Measurements from ENCODE around the gene ABI2. TPM values are rescaled to one million over a fixed set of nuclear protein-coding genes. Genes with fewer than 3 reads are reported as not detected.

Gene ABI2
- total and polyA plus RNA-seq, 4 donors, result 5.4 to 10.5 (median 7.6) TPM

DNA sequence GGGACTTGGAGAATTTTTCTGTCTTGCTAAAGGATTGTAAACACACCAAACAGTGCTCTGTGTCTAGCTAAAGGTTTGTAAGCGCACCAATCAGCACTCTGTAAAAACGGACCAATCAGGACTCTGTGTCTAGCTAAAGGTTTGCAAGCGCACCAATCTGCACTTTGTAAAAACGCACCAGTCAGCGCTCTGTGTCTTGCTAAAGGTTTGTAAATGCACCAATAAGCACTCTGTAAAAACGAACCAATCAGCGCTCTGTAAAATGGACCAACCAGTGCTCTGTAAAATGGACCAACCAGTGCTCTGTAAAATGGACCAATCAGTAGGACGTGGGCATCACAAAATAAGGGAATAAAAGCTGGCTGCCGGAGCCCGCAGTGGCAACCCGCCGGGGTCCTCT is 16.5 kb downstream of the ABI2 start:
- H3K4me3 ChIP-seq (ENCODE audit: low read depth in 1 of 3, low read length in 3 of 3), result no peak overlapping the region
- H3K4me1 ChIP-seq (ENCODE audit: control insufficient read depth in 4 of 4, insufficient read depth in 4 of 4, low read length in 3 of 4), result no peaks in the 10 kb centered on the region
- H3K9ac ChIP-seq (ENCODE audit: low read depth in 1 of 2, low read length in 2 of 2), result no peak overlapping the region
- H3K27ac ChIP-seq (ENCODE audit: low read depth in 1 of 2, low read length in 2 of 2), result no peak overlapping the region
- peaks cover 0 to 3% (median 0%) of the 10 kb centered on the region in 4 donors for H3K36me3 ChIP-seq (ENCODE audit: control insufficient read depth in 4 of 4, insufficient read depth in 3 of 4, low read depth in 1 of 4, low read length in 3 of 4)
- H3K27me3 ChIP-seq (ENCODE audit: control insufficient read depth in 4 of 4, insufficient read depth in 4 of 4, low read length in 3 of 4), result no peaks in the 10 kb centered on the region
- 98% methylated on average over 12 of the region's 12 CpGs for WGBS
- H3K9me3 ChIP-seq (ENCODE audit: control insufficient read depth in 4 of 4, low read length in 3 of 4), result no peaks in the 10 kb centered on the region
- DNase-seq (ENCODE audit: low spot score), result no peak
- TF ChIP-seq FOXA1 (IDR thresholded peaks at IDR 0.05) (no peak), HNF4A (conservative IDR thresholded peaks at IDR 0.05) (no peak), YY1 (IDR thresholded peaks at IDR 0.05) (no peak), TAF1 (conservative IDR thresholded peaks at IDR 0.05) (no peak), NR2F2 (IDR thresholded peaks at IDR 0.05) (no peak), HNF4G (IDR thresholded peaks at IDR 0.05) (no peak), GABPA (IDR thresholded peaks at IDR 0.05 in 1 of 2, conservative IDR thresholded peaks at IDR 0.05 in 1 of 2) (no peak), FOXA2 (IDR thresholded peaks at IDR 0.05) (no peak), SP1 (IDR thresholded peaks at IDR 0.05) (no peak), JUND (IDR thresholded peaks at IDR 0.05) (no peak)
- TF ChIP-seq, protein P1, sequence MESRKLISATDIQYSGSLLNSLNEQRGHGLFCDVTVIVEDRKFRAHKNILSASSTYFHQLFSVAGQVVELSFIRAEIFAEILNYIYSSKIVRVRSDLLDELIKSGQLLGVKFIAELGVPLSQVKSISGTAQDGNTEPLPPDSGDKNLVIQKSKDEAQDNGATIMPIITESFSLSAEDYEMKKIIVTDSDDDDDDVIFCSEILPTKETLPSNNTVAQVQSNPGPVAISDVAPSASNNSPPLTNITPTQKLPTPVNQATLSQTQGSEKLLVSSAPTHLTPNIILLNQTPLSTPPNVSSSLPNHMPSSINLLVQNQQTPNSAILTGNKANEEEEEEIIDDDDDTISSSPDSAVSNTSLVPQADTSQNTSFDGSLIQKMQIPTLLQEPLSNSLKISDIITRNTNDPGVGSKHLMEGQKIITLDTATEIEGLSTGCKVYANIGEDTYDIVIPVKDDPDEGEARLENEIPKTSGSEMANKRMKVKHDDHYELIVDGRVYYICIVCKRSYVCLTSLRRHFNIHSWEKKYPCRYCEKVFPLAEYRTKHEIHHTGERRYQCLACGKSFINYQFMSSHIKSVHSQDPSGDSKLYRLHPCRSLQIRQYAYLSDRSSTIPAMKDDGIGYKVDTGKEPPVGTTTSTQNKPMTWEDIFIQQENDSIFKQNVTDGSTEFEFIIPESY (IDR thresholded peaks at IDR 0.05), result no peak
- TF ChIP-seq, protein P2, sequence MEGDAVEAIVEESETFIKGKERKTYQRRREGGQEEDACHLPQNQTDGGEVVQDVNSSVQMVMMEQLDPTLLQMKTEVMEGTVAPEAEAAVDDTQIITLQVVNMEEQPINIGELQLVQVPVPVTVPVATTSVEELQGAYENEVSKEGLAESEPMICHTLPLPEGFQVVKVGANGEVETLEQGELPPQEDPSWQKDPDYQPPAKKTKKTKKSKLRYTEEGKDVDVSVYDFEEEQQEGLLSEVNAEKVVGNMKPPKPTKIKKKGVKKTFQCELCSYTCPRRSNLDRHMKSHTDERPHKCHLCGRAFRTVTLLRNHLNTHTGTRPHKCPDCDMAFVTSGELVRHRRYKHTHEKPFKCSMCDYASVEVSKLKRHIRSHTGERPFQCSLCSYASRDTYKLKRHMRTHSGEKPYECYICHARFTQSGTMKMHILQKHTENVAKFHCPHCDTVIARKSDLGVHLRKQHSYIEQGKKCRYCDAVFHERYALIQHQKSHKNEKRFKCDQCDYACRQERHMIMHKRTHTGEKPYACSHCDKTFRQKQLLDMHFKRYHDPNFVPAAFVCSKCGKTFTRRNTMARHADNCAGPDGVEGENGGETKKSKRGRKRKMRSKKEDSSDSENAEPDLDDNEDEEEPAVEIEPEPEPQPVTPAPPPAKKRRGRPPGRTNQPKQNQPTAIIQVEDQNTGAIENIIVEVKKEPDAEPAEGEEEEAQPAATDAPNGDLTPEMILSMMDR (IDR thresholded peaks at IDR 0.05; ENCODE audit: low read depth, low read length, missing input control), result no peak

DNA sequence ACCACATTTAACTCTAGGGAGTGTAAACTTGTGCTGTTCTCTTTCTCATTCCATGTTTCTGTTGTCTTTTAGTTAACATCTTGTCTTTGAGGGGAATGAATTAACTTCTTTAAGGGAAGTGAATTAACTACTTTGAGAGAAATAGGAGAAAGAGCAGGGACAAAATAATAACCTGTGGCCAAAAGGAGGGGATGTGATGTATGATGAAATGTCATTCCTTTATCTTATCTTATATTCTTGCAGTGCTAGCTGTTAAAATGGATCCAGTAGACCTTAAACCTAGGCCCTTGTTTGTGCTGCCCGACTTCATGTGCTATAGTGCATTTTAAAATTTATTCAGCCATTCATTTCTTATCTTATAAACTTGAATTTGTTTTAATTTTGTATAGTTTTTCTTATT is 18.4 kb downstream of the ABI2 start:
- Histone ChIP-seq H3K27me3 (ENCODE audit: control insufficient read depth in 4 of 4, insufficient read depth in 4 of 4, low read length in 3 of 4) (no peaks in the 10 kb centered on the region), H3K4me3 (ENCODE audit: low read depth in 1 of 3, low read length in 3 of 3) (no peak overlapping the region), H3K36me3 (ENCODE audit: control insufficient read depth in 4 of 4, insufficient read depth in 3 of 4, low read depth in 1 of 4, low read length in 3 of 4) (peaks cover 0 to 3% (median 0%) of the 10 kb centered on the region in 4 donors), H3K27ac (ENCODE audit: low read depth in 1 of 2, low read length in 2 of 2) (no peak overlapping the region), H3K9me3 (ENCODE audit: control insufficient read depth in 4 of 4, low read length in 3 of 4) (no peaks in the 10 kb centered on the region), H3K4me1 (ENCODE audit: control insufficient read depth in 4 of 4, insufficient read depth in 4 of 4, low read length in 3 of 4) (no peaks in the 10 kb centered on the region), H3K9ac (ENCODE audit: low read depth in 1 of 2, low read length in 2 of 2) (no peak overlapping the region)
- WGBS, result 89% methylated on average over 1 of the region's 1 CpG
- TF ChIP-seq EGR1 (IDR thresholded peaks at IDR 0.05; ENCODE audit: low read depth in 2 of 2) (no peak), YY1 (IDR thresholded peaks at IDR 0.05) (no peak), FOXA2 (IDR thresholded peaks at IDR 0.05) (no peak), FOXA1 (IDR thresholded peaks at IDR 0.05) (no peak), NR2F2 (IDR thresholded peaks at IDR 0.05) (no peak), JUND (IDR thresholded peaks at IDR 0.05) (no peak), RXRA (IDR thresholded peaks at IDR 0.05) (no peak), GABPA (IDR thresholded peaks at IDR 0.05 in 1 of 2, conservative IDR thresholded peaks at IDR 0.05 in 1 of 2) (no peak), HNF4G (IDR thresholded peaks at IDR 0.05) (no peak), TAF1 (conservative IDR thresholded peaks at IDR 0.05) (no peak), RAD21 (IDR thresholded peaks at IDR 0.05) (no peak)
- TF ChIP-seq, protein P3, sequence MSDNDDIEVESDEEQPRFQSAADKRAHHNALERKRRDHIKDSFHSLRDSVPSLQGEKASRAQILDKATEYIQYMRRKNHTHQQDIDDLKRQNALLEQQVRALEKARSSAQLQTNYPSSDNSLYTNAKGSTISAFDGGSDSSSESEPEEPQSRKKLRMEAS (IDR thresholded peaks at IDR 0.05), result no peak
- TF ChIP-seq, protein P2 (IDR thresholded peaks at IDR 0.05; ENCODE audit: low read depth, low read length, missing input control), result no peak
- TF ChIP-seq, protein P4, sequence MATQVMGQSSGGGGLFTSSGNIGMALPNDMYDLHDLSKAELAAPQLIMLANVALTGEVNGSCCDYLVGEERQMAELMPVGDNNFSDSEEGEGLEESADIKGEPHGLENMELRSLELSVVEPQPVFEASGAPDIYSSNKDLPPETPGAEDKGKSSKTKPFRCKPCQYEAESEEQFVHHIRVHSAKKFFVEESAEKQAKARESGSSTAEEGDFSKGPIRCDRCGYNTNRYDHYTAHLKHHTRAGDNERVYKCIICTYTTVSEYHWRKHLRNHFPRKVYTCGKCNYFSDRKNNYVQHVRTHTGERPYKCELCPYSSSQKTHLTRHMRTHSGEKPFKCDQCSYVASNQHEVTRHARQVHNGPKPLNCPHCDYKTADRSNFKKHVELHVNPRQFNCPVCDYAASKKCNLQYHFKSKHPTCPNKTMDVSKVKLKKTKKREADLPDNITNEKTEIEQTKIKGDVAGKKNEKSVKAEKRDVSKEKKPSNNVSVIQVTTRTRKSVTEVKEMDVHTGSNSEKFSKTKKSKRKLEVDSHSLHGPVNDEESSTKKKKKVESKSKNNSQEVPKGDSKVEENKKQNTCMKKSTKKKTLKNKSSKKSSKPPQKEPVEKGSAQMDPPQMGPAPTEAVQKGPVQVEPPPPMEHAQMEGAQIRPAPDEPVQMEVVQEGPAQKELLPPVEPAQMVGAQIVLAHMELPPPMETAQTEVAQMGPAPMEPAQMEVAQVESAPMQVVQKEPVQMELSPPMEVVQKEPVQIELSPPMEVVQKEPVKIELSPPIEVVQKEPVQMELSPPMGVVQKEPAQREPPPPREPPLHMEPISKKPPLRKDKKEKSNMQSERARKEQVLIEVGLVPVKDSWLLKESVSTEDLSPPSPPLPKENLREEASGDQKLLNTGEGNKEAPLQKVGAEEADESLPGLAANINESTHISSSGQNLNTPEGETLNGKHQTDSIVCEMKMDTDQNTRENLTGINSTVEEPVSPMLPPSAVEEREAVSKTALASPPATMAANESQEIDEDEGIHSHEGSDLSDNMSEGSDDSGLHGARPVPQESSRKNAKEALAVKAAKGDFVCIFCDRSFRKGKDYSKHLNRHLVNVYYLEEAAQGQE (IDR thresholded peaks at IDR 0.05), result no peak
- TF ChIP-seq, protein P1 (IDR thresholded peaks at IDR 0.05), result no peak
- TF ChIP-seq, protein P5, sequence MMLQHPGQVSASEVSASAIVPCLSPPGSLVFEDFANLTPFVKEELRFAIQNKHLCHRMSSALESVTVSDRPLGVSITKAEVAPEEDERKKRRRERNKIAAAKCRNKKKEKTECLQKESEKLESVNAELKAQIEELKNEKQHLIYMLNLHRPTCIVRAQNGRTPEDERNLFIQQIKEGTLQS (IDR thresholded peaks at IDR 0.05), result no peak
- no peak for DNase-seq (ENCODE audit: low spot score)

Measured in liver (tissue), 9 donors.